BE2C (cell line): ENCODE results near the gene RALGAPB.
"Not testable (repeated sequence)": the region's sequence is repeated elsewhere in the genome, so short reads cannot be mapped to it uniquely, and the experiment has no call there.

Experiments
- DNase-seq: peaks from one replicate; pipeline ENCODE4 v3.0.0-alpha.2; 2020
- H3K27me3 ChIP-seq: fragments of 250-450 bp; sonication (Bioruptor Pico); 2 replicates; pipeline ENCODE4 v1.5.1; 2020; ENCODE audit warnings: mild to moderate bottlenecking
- H3K36me3 ChIP-seq: fragments of 250-450 bp; sonication (Bioruptor Pico); 2 replicates; pipeline ENCODE4 v1.5.1; 2020; ENCODE audit warnings: mild to moderate bottlenecking
- H3K4me1 ChIP-seq: fragments of 250-450 bp; sonication (Bioruptor Pico); 2 replicates; pipeline ENCODE4 v1.5.1; 2020
- H3K4me3 ChIP-seq: 2 replicates; pipeline ENCODE4 v1.5.1; 2011; ENCODE audit warnings: low read depth, low read length
- H3K9me3 ChIP-seq: fragments of 250-450 bp; sonication (Bioruptor Pico); 2 replicates; pipeline ENCODE4 v1.5.1; 2020
- CTCF ChIP-seq: IDR thresholded peaks from 2 replicates; pipeline ENCODE4 v1.5.1; 2012; ENCODE audit warnings: mild to moderate bottlenecking, low read depth, low read length

Gene RALGAPB

GRCh38 chr20:38497246-38497935 is 24.7 kb downstream of the RALGAPB start:
- Histone ChIP-seq H3K27me3 (no peaks in the 10 kb centered on the region), H3K4me1 (no peaks in the 10 kb centered on the region), H3K4me3 (no peak overlapping the region), H3K9me3 (no peaks in the 10 kb centered on the region), H3K36me3 (peaks cover 55% of the 10 kb centered on the region)
- DNase-seq: no peak
- no peak for TF ChIP-seq CTCF

- Histone ChIP-seq H3K27me3 (no peaks in the 10 kb centered on the region), H3K4me3 (no peak overlapping the region), H3K4me1 (no peaks in the 10 kb centered on the region), H3K9me3 (no peaks in the 10 kb centered on the region), H3K36me3 (peaks cover 52% of the 10 kb centered on the region)
- no peak for TF ChIP-seq CTCF
- no peak for DNase-seq
Observed at GRCh38 chr20:38498909-38499308, 26.3 kb downstream of the RALGAPB start.

- TF ChIP-seq CTCF: no peak
- Histone ChIP-seq H3K4me1 (no peaks in the 10 kb centered on the region), H3K36me3 (peaks cover 52% of the 10 kb centered on the region), H3K9me3 (no peaks in the 10 kb centered on the region), H3K27me3 (no peaks in the 10 kb centered on the region), H3K4me3 (no peak overlapping the region)
- no peak for DNase-seq
Observed at GRCh38 chr20:38499366-38499765, 26.7 kb downstream of the RALGAPB start.

GRCh38 chr20:38501858-38502436 is 29.3 kb downstream of the RALGAPB start:
- no peaks in the 10 kb centered on the region for H3K27me3 ChIP-seq
- no peaks in the 10 kb centered on the region; the same call in 1 of the 2 replicates for H3K9me3 ChIP-seq
- no peak for TF ChIP-seq CTCF
- H3K36me3 ChIP-seq: peaks cover 54% of the 10 kb centered on the region
- no peak overlapping the region for H3K4me3 ChIP-seq
- DNase-seq: no peak
- H3K4me1 ChIP-seq: no peaks in the 10 kb centered on the region

- DNase-seq: no peak
- TF ChIP-seq CTCF: no peak
- H3K4me1 ChIP-seq: no peaks in the 10 kb centered on the region
- H3K36me3 ChIP-seq: peaks cover 37% of the 10 kb centered on the region
- no peaks in the 10 kb centered on the region for H3K27me3 ChIP-seq
- no peaks in the 10 kb centered on the region; the same call in 1 of the 2 replicates for H3K9me3 ChIP-seq
- no peak overlapping the region for H3K4me3 ChIP-seq
Observed at GRCh38 chr20:38504368-38505090, 31.9 kb downstream of the RALGAPB start.

- Histone ChIP-seq H3K36me3 (peaks cover 43% of the 10 kb centered on the region), H3K4me1 (no peaks in the 10 kb centered on the region), H3K27me3 (no peaks in the 10 kb centered on the region), H3K4me3 (no peak overlapping the region), H3K9me3 (no peaks in the 10 kb centered on the region; the same call in 1 of the 2 replicates)
- TF ChIP-seq CTCF: no peak
- no peak for DNase-seq
Observed at GRCh38 chr20:38505091-38505455, 32.4 kb downstream of the RALGAPB start.

- DNase-seq, H3K9me3 ChIP-seq, H3K27me3 ChIP-seq, H3K4me3 ChIP-seq, H3K4me1 ChIP-seq: not testable (repeated sequence)
- peaks cover 15% of the 10 kb centered on the region for H3K36me3 ChIP-seq
Observed at GRCh38 chr20:38511726-38512125, 39.1 kb downstream of the RALGAPB start.
